SK-N-SH treated with all-trans-retinoic acid at 6 μM for 48 hours (cell line): ENCODE results near the gene PDILT.
"Not testable (repeated sequence)": the region's sequence is repeated elsewhere in the genome, so short reads cannot be mapped to it uniquely, and the experiment has no call there.

ENCODE experiments used
- ARNTL ChIP-seq: fragments of 450-650 bp; formaldehyde crosslinking; IDR thresholded peaks from 2 replicates; pipeline ENCODE4 v1.5.0; 2020; ENCODE audit warnings: low read depth, mild to moderate bottlenecking, moderate library complexity, borderline replicate concordance
- BACH2 ChIP-seq: fragments of 250-450 bp; sonication (Bioruptor Pico); IDR thresholded peaks from 2 replicates; pipeline ENCODE4 v1.9.0; 2021; ENCODE audit warnings: mild to moderate bottlenecking, borderline replicate concordance
- CSDC2 ChIP-seq: fragments of 250-450 bp; sonication (Bioruptor Pico); IDR thresholded peaks from 2 replicates; pipeline ENCODE4 v1.5.0; 2020; ENCODE audit warnings: mild to moderate bottlenecking, moderate library complexity
- OSR1 ChIP-seq: fragments of 250-450 bp; sonication (Bioruptor Pico); IDR thresholded peaks from 2 replicates; pipeline ENCODE4 v1.8.0; 2022; ENCODE audit warnings: moderate library complexity, mild to moderate bottlenecking, inconsistent platforms
- RARB ChIP-seq: fragments of 250-450 bp; sonication (Bioruptor Pico); IDR thresholded peaks from 2 replicates; pipeline ENCODE4 v1.8.0; 2021; ENCODE audit warnings: mild to moderate bottlenecking, moderate library complexity
- SNAI2 ChIP-seq: fragments of 250-450 bp; sonication (Bioruptor Pico); IDR thresholded peaks from 2 replicates; pipeline ENCODE4 v1.5.0; 2020; ENCODE audit warnings: mild to moderate bottlenecking, moderate library complexity
- ZFP3 ChIP-seq: fragments of 250-450 bp; sonication (Bioruptor Pico); IDR thresholded peaks from 2 replicates; pipeline ENCODE4 v1.5.0; 2020; ENCODE audit warnings: mild to moderate bottlenecking, moderate library complexity
- ZFP30 ChIP-seq: fragments of 450-650 bp; formaldehyde crosslinking; IDR thresholded peaks from 2 replicates; pipeline ENCODE4 v1.5.0; 2022; ENCODE audit warnings: mild to moderate bottlenecking, moderate library complexity
- ZNF565 ChIP-seq: fragments of 450-650 bp; formaldehyde crosslinking; conservative IDR thresholded peaks from 2 replicates; pipeline ENCODE4 v1.5.0; 2020; ENCODE audit warnings: low read depth, mild to moderate bottlenecking, moderate library complexity
- ZNF70 ChIP-seq: fragments of 450-650 bp; formaldehyde crosslinking; IDR thresholded peaks from 2 replicates; pipeline ENCODE4 v1.5.0; 2020; ENCODE audit warnings: mild to moderate bottlenecking, moderate library complexity
- ZNF8 ChIP-seq: fragments of 450-650 bp; formaldehyde crosslinking; IDR thresholded peaks from 2 replicates; pipeline ENCODE4 v1.5.0; 2020; ENCODE audit warnings: mild to moderate bottlenecking, moderate library complexity
- TF ChIP-seq, protein P1 (sequence below): fragments of 250-450 bp; sonication (Bioruptor Pico); IDR thresholded peaks from 2 replicates; pipeline ENCODE4 v1.8.0; 2020; ENCODE audit warnings: mild to moderate bottlenecking, moderate library complexity, borderline replicate concordance
- TF ChIP-seq, protein P2 (sequence below): fragments of 250-450 bp; sonication (Bioruptor Pico); IDR thresholded peaks from 2 replicates; pipeline ENCODE4 v1.5.0; 2020; ENCODE audit warnings: mild to moderate bottlenecking, moderate library complexity
- TF ChIP-seq, protein P3 (sequence below): fragments of 250-450 bp; sonication (Bioruptor Pico); IDR thresholded peaks from 2 replicates; pipeline ENCODE4 v1.5.1; 2021; ENCODE audit warnings: mild to moderate bottlenecking, moderate library complexity

DNA sequence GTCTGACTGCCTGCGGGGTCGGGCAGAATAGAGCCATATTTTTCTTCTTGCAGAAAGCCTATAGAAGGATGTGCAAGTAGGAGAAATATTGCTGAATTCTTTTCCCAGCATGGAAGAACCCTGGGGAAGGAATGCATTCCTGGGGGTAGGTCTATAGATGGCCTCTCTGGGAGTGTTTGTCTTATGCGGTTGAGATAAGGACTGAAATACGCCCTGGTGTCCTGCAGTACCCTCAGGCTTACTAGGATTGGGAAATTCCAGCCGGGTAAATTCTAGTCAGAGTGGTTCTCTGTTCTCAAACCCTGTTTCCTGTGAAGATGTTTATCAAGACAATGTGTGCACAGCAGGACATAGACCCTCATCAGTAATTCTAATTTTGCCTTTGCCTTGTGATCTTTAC is 49.1 kb upstream of the PDILT start:
- not testable (repeated sequence) for TF ChIP-seq ZFP3 (CRISPR knock-in tag); ARNTL (CRISPR knock-in tag); ZNF8; CSDC2 (CRISPR knock-in tag); ZNF565; OSR1 (CRISPR knock-in tag); RARB; ZFP30 (CRISPR knock-in tag); ZNF70 (CRISPR knock-in tag); SNAI2 (CRISPR knock-in tag); BACH2 (CRISPR knock-in tag)
- TF ChIP-seq, protein P1, sequence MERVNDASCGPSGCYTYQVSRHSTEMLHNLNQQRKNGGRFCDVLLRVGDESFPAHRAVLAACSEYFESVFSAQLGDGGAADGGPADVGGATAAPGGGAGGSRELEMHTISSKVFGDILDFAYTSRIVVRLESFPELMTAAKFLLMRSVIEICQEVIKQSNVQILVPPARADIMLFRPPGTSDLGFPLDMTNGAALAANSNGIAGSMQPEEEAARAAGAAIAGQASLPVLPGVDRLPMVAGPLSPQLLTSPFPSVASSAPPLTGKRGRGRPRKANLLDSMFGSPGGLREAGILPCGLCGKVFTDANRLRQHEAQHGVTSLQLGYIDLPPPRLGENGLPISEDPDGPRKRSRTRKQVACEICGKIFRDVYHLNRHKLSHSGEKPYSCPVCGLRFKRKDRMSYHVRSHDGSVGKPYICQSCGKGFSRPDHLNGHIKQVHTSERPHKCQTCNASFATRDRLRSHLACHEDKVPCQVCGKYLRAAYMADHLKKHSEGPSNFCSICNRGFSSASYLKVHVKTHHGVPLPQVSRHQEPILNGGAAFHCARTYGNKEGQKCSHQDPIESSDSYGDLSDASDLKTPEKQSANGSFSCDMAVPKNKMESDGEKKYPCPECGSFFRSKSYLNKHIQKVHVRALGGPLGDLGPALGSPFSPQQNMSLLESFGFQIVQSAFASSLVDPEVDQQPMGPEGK (CRISPR knock-in tag), result not testable (repeated sequence)
- TF ChIP-seq, protein P2, sequence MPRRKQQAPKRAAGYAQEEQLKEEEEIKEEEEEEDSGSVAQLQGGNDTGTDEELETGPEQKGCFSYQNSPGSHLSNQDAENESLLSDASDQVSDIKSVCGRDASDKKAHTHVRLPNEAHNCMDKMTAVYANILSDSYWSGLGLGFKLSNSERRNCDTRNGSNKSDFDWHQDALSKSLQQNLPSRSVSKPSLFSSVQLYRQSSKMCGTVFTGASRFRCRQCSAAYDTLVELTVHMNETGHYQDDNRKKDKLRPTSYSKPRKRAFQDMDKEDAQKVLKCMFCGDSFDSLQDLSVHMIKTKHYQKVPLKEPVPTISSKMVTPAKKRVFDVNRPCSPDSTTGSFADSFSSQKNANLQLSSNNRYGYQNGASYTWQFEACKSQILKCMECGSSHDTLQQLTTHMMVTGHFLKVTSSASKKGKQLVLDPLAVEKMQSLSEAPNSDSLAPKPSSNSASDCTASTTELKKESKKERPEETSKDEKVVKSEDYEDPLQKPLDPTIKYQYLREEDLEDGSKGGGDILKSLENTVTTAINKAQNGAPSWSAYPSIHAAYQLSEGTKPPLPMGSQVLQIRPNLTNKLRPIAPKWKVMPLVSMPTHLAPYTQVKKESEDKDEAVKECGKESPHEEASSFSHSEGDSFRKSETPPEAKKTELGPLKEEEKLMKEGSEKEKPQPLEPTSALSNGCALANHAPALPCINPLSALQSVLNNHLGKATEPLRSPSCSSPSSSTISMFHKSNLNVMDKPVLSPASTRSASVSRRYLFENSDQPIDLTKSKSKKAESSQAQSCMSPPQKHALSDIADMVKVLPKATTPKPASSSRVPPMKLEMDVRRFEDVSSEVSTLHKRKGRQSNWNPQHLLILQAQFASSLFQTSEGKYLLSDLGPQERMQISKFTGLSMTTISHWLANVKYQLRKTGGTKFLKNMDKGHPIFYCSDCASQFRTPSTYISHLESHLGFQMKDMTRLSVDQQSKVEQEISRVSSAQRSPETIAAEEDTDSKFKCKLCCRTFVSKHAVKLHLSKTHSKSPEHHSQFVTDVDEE (CRISPR knock-in tag), result not testable (repeated sequence)
- TF ChIP-seq, protein P3, sequence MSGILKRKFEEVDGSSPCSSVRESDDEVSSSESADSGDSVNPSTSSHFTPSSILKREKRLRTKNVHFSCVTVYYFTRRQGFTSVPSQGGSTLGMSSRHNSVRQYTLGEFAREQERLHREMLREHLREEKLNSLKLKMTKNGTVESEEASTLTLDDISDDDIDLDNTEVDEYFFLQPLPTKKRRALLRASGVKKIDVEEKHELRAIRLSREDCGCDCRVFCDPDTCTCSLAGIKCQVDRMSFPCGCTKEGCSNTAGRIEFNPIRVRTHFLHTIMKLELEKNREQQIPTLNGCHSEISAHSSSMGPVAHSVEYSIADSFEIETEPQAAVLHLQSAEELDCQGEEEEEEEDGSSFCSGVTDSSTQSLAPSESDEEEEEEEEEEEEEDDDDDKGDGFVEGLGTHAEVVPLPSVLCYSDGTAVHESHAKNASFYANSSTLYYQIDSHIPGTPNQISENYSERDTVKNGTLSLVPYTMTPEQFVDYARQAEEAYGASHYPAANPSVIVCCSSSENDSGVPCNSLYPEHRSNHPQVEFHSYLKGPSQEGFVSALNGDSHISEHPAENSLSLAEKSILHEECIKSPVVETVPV (CRISPR knock-in tag), result not testable (repeated sequence)
